Measurements from ENCODE around the gene GPR155.
"Not testable (repeated sequence)": the region's sequence is repeated elsewhere in the genome, so short reads cannot be mapped to it uniquely, and the experiment has no call there.

GPR155 gene

DNA sequence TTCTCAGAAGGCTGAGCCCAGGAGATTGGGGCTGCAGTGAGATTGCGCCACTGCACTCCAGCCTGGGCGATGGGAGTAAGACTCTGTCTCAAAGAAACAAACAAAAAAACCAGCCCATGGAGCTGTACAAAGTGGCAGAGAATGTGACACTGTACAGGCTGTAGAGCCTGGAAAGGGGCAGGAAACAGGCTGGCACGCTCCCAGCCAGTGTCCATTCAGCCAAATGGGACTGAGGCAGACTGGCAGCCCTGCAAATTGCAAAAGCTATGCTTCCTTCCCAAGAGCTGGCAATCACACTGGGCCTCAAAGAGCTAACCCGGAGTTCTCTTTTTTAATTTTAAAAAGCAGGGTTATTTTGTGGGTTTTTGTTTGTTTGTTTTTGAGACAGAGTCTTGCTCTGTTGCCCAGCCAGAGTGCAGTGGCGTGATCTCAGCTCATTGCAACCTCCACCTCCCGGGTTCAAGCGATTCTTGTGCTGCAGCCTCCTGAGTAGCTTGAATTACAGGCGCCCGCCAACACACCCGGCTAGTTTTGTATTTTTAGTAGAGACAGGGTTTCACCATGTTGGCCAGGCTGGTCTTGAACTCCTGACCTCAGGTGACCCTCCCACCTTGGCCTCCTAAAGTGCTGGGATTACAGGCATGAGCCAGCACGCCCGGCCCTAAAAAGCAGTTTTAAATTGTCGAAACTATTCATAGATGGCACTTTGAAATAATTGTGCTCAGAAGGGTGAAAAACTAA, 48.5 kb downstream of the GPR155 start:
- no peak for DNase-seq

DNA sequence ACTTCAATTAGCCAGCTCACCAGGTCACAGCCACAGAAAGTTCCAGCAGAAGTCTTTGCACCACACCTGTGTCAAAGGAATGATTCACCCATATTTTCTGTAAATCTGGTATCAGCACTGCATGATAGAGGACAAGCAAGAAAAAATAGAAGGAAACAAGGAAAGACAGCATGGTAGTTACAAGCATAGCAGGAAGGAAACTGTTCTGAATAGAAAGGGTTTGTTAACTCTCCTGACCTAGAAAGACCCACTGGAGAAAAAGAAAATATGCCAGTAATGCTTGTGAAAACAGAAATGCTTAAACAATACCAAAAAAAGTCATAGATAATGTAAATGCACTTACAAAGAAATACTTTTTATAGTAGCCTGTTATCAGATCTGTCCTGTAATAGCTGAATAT, 50.5 kb downstream of the GPR155 start:
- no peak for DNase-seq

DNA sequence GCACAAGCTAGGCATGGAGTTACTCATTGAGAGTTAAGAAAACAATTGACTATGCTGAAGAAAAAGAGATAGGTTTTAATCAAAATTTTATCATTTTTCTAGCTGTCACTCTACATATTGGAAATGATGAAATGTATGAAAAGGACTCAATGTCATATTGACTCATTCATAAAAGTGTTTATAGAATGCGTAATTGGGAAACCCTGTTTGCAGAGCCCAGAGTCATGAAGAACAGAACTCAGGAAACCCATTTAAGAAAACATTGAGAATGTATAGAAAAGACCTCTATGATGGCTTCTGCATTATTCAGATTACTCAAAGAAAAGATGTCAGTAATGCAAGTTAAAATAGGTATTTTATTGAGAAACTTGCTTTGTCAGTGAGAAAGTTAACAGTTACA, 54.9 kb downstream of the GPR155 start:
- DNase-seq = no peak

DNA sequence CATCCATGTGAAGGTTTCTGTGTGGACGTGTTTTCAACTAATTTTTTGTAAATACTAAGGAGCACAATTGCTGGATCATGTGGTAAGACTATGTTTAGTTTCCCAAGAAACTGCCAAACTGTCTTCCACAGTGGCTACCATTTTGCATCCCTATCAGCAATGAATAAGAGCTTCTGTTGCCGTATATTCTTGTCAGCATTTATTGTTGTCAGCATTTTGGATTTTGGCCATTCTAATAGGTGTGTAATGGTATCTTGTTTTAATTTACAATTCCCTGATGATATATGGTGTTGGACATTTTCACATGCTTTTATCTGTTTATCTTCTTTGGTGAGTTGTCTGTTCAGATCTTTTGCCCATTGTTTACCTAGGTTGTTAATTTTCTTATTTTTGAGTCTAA, 56.8 kb downstream of the GPR155 start:
- DNase-seq = no peak

DNA sequence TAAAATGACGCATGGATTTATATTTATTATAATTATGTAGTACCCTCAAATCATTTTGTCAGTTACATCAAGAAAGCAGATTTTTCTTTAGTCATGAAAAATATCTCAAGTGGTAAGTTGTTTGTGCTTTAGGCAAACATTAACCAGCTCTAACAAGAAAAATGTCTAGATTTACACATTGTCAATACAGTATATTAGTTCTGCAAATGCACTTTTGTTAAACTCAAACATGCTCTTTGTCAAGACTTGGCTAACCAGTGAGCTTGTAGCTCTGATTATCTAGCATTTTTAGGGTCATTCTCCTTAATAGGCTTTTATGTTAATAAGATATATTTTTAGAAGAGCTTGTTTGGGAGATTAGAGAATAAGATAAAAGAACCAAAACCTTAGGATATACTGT, 58.6 kb downstream of the GPR155 start:
- DNase-seq = no peak

DNA sequence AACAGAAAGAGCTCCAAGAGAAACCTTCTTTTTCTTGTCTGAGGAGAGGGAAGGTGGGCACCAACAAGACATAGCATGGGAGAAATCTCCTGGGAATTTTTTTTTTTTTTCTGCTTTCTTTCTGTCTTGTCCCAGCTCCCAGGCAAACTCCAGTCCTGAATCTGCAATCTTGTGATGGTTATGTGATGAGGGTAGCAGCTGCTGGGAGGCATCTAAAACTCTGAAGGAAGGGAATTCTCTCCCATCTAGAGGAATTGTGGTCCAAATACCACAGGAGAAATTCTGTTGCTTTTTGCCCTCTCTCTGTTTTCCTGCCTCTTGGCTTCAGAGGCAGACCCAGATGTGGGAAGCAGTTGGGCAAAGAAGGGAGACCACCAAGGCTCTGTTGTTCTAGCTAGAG, 74.6 kb downstream of the GPR155 start:
- DNase-seq = no peak

DNA sequence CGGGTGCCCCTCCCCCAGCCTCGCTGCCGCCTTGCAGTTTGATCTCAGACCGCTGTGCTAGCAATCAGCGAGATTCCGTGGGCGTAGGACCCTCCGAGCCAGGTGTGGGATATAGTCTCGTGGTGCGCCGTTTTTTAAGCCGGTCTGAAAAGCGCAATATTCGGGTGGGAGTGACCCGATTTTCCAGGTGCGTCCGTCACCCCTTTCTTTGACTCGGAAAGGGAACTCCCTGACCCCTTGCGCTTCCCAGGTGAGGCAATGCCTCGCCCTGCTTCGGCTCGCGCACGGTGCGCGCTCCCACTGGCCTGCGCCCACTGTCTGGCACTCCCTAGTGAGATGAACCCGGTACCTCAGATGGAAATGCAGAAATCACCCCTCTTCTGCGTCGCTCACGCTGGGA, 76.8 kb downstream of the GPR155 start:
- DNase-seq = not testable (repeated sequence)

DNA sequence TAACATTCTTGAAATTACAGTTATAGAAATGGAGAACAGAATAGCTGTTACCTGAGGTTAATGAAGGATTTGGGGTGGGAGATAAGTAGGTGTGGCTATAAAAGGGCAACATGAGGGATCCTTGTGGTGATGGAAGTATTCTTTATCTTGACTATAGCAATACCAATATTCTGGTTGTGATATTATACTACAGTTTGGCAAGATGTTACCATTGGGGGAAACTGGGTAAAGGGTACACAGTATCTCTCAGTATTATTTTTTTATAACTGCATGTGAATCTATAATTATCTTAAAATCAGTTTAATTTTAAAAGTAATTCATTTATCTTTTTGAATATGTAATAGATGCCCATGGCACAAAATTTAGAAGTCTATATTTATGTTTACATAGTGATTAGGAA, 83.2 kb downstream of the GPR155 start:
- no peak for DNase-seq

DNA sequence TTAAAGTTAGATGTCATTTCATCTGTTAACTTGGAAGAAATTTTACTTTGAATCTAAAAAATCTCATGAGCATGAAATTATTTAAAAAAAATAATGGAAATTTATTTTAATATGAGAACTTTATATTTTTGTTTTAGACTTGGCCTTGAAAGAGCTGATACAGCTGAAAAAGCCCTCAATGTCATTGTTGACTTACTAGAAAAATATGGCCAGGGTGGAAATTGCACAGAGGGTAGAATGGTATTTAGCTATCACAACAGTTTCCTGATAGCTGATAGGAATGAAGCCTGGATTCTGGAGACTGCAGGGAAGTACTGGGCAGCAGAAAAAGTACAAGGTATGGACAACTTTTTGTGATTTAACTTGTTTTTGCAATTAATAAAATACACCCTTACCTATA, 86.0 kb downstream of the GPR155 start:
- DNase-seq = no peak

DNA sequence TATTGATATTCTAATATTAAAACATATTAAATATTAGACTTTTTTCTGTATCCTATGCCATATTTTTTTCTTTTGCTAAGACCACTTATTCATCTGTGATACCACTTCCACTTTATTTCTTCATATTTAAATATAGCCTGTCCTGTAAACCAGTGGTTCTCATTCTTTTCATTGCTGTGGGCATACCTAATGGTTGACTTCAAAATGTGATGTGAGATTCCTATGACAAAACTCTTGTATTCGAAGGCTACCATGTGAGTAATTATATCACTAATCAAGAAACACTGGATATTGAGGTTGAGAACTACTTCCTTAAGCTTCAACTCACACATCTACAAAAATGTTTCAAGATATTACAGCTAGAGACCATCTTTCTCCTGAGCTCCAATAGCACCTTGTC, 87.7 kb downstream of the GPR155 start:
- no peak for DNase-seq

DNA sequence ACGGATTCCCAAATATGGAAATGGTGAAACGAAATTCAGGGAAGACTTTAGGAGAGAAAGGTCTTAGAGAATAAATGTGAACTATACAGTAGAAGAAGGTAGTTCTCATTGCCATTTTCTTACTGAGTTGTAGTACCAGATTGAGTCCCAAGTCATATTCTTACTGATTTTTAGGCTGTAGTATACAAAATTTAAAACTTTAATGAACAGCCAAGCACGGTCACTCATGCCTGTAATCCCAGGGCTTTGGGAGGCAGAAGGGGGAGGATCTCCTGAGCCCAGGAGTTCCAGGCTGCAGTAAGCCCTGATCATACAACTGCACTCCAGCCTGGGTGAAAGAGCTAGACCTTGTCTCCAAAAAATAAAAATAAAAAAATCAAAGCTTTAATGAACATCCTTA, 89.1 kb downstream of the GPR155 start:
- no peak for DNase-seq

DNA sequence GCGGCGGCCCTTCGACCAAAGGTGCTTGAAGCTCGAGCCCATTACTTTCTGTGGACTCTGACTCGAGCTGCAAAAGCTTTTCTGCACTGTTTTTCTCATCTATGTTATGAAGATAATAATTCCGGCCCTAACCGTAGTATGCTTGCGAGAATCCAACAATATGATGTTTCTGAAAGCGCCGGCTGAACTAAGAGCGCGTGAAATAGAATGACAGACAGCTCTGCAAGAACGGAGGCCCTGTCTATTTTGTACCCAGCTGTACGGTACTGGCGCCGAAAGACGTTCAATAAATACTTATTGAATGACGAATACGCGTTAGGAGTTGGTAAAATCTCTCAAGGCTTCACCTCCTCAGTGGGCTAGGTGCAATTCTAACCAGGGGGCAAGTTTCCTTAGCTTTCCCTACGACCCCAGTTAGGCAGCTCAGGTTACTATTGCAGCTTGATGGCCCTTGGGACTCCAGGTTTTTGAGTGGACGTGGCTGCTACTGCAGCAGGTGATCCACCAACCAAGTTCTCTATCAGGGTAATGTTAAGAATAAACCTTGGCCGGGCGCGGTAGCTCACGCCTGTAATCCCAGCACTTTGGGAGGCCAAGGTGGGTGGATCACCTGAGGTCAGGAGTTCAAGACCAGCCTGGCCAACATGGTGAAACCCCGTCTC, 90.7 kb downstream of the GPR155 start:
- no peak for DNase-seq

DNA sequence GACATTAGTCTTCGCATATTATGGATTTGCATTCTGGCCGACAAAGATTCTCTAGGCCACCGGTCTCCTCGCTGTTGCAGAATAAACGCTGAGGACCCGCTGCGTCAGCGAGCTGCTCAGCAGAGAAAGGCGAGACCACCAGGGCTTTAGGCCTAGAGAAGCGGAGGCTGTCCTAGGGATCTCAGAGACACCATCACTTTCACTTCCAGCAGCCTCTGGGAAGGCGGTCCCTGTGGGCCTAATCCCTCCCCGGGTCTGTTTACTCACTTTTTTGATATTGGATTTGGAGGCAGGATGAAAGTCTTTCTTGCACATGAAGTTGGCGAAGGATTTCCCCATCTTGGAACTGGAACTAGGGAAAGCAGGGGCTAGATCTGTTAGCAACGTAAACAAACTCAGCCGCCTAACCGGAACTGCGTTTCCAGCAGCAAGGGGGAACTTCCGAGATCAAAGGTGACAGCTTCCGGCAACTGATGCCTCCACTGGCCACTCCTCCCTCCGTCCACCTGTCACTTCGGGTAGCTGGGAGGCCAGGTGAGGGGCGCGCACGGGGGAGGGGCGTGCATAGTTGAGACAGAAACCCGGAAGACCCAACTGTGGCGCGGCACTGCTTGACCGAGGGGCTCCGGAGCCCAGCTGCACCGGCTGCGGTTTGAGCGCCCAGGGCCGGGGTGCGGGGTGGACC, 91.4 kb downstream of the GPR155 start, which contains the start of gene SCRN3:
Gene SCRN3, plus strand, starts transcription at position 447 of the 685 bp plus-strand sequence. CDS start 2,554 bp downstream, outside the sequence.
- no peak for DNase-seq

DNA sequence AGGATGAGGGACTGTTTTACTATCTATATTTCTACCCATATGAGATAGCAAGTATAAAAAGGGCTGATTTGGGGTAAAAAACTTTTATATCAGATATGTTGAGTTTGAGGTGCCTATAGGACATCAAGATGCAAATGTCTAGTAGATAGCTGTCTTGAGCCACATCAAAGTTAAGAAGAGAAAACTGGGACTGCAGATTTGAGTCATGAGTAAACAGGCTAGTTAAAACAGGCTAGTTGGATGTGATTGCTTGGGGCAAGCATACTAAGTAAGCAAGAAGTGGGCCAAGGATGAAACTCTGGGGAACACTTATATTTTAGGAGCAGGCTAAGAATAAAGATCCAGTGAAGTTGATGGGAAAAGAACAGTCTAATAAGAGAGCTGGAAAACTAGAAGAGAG, 94.1 kb downstream of the GPR155 start:
- DNase-seq = no peak

DNA sequence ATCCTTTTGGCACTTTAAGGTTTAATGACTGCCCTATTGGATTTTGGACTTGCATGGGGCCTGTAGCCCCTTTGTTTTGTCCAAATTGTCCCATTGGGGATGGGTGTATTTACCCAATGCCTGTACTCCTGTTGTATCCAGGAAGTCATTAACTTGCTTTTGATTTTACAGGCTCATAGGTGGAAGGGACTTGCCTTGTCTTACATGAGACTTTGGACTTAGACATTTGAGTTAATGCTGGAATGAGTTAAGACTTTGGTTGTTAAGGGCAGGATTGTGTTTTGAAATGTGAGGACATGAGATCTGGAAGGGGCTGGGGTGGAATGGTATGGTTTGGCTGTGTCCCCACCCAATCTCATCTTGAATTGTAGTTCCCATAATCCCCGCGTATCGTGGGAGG, 96.5 kb downstream of the GPR155 start:
- not testable (repeated sequence) for DNase-seq

DNA sequence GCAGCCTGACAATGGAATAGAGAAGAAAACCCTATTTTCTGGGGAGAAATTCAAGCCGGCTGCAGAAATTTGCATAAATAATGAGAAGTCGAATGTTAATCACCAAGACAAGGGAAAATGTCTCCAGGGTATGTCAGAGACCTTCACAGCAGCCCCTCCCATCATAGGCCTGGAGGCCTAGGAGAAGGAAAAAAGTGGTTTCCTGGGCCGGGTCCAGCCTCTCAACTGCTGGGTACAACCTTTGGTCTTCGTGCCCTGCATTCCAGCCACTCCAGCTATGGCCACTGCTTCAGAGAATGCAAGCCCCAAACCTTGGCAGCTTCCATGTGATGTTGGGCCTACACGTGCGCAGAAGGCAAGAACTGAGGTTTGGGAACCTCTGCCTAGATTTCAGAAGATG, 97.3 kb downstream of the GPR155 start:
- DNase-seq = no peak

DNA sequence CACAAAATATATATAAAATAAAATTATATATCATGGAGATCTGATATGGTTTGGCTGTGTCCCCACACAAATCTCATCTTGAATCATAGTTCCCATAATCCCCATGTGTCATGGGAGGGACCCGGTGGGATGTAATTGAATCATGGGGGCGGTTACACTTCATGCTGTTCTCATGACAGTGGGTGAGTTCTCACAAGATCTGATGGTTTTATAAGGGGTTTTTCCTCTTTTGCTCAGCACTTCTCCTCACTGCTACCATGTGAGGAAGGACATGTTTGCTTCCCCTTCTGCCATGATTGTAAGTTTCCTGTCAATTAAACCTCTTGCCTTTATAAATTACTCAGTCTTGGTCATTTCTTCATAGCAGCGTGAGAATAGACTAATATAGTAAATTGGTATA, 98.1 kb downstream of the GPR155 start:
- DNase-seq = not testable (repeated sequence)

DNA sequence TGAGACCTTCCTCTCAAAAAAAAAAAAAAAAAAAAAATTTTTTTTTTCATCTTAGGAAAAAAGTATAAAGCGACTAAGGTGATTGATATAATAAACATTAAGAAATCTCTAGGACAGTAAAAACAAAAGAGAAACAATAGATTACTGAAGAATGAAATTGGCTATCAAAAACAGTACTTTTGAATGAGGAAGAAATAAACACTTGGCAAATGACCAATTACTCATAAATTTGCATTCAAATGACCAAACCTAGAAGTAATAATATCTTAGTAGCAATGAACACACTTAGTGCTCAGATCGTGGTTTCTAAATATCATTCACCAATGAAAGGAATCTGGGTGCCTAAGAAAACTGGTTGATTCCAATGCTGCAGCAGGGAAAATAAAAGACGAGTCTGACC, 101.6 kb downstream of the GPR155 start:
- DNase-seq = no peak

DNA sequence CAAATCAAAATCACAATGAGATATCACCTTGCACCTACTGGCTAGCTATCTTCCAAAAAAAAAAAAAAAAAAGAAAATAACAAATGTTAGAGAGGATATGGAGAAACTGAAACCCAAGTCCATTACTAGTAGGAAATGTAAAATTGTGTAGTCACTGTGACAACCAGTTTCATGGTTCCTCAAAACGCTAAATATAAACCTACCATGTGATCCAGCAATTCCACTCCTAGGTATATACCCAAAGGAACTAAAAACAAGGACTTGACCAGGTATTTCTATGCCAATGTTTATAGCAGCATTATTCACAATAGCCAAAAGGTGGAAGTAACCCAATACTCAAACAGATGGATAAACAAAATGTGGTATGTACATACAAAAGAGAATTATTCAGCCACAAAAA, 103.0 kb downstream of the GPR155 start:
- peak; percentile 6 for DNase-seq

All from SIG-M5 (cell line).